Kidney capillary endothelial cell (primary cell): Measurements from ENCODE around the gene CREB5.

Source experiments
- DNase-seq: peaks from one replicate; pipeline ENCODE4 v3.0.0-alpha.2; 2018; ENCODE audit warnings: low spot score

The CREB5 gene

GRCh38 chr7:28407651-28408050 lies 4.7 kb upstream of the CREB5 start:
- no peak for DNase-seq

GRCh38 chr7:28408105-28408959 lies 4.0 kb upstream of the CREB5 start:
- DNase-seq: peak; percentile 77

GRCh38 chr7:28408960-28409715 lies 3.2 kb upstream of the CREB5 start:
- peak; percentile 91 for DNase-seq

- peak; percentile 30 for DNase-seq
These were observed 2.3 kb upstream of the CREB5 start for GRCh38 chr7:28409716-28410627.

GRCh38 chr7:28410628-28411531 lies 1.4 kb upstream of the CREB5 start:
- peak; percentile 65 for DNase-seq

GRCh38 chr7:28413011-28413410 lies 693 bp downstream of the CREB5 start:
- no peak for DNase-seq

GRCh38 chr7:28414453-28414852 lies 2.1 kb downstream of the CREB5 start:
- DNase-seq: no peak

- no peak for DNase-seq
These were observed 5.1 kb downstream of the CREB5 start for GRCh38 chr7:28417321-28417940.

- no peak for DNase-seq
These were observed 6.0 kb downstream of the CREB5 start for GRCh38 chr7:28418311-28418710.

- no peak for DNase-seq
These were observed 6.6 kb downstream of the CREB5 start for GRCh38 chr7:28418966-28419365.

- no peak for DNase-seq
These were observed 7.4 kb downstream of the CREB5 start for GRCh38 chr7:28419716-28420115.

GRCh38 chr7:28423112-28423511 lies 10.8 kb downstream of the CREB5 start:
- no peak for DNase-seq

GRCh38 chr7:28423918-28424514 lies 11.7 kb downstream of the CREB5 start:
- no peak for DNase-seq

GRCh38 chr7:28425496-28425895 lies 13.2 kb downstream of the CREB5 start:
- DNase-seq: no peak

- no peak for DNase-seq
These were observed 14.9 kb downstream of the CREB5 start for GRCh38 chr7:28427236-28427635.

- DNase-seq: no peak
These were observed 18.3 kb downstream of the CREB5 start for GRCh38 chr7:28430616-28431015.

GRCh38 chr7:28432105-28432504 lies 19.8 kb downstream of the CREB5 start:
- no peak for DNase-seq

GRCh38 chr7:28433039-28433438 lies 20.7 kb downstream of the CREB5 start:
- no peak for DNase-seq

- DNase-seq: no peak
These were observed 21.4 kb downstream of the CREB5 start for GRCh38 chr7:28433699-28434219.

- no peak for DNase-seq
These were observed 22.2 kb downstream of the CREB5 start for GRCh38 chr7:28434510-28434909.
